Activated CD4-positive, alpha-beta T cell treated with anti-CD3 and anti-CD28 coated beads, Interleukin-2, amount 50 U/mL, for 4 hours (primary cell): ENCODE results near the gene MAGI1.

Source experiments
- DNase-seq, 2 experiments: peaks; one replicate each; pipeline ENCODE4 v3.0.0-alpha.2; 2020

Gene MAGI1

GRCh38 chr3:65604863-65605526, 433.7 kb downstream of the MAGI1 start:
- DNase-seq = no peak

DNA sequence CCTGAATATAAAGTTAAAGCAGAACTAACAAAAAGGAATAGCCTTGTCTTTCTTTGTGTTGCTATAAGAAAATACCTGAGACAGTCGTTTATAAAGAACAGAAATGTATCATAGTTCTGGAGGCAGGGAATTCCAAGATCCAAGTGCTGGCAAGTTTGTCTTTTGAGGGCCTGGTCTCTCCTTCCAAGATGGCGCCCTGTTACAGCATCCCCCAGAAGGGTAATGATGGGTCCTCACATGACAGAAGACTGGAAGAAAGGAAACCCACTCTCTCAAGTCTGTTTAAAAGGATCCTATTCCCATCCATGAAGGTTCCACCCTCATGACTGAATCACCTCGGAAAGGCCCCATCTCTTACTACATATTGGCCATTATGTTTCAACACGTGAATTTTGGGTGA, 435.1 kb downstream of the MAGI1 start:
- DNase-seq = no peak

- no peak for DNase-seq
Measured at GRCh38 chr3:65600888-65601287, 437.8 kb downstream of the MAGI1 start.

GRCh38 chr3:65597952-65598413, 440.7 kb downstream of the MAGI1 start:
- no peak for DNase-seq

DNA sequence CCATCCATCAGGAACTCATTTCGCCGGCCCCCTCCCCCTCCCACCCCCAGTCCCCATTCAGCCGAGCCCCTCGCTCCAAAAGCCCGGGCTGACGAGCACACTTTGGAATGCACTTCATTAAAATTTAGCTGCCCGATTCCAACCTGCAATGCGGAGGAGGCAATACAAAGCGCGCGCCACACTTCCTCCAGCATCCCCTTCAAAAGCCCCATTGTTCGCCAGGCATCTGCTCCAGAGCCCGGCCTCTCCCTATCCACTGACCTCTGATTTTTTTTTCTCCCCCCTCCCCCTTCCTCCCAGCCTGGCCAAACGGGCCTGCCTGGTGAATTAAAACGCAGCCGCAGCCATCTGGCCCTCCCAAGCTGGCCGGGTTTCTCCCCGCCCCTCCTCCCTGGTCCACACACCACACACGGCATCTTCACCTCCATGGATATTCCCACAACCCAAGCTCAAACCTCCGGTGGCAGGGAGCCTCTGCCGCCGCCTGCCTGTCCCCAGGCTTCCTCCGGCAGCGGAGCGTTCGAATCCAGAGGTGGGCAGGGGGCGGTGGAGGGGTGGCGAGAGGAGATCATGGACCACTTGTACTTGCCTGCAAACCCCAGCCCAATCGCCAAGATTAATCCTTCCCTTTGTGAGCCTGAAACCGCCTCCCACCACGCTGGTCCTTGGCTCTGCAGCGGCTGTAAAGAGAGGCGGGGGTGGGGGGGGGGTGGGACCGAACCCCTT, 441.3 kb downstream of the MAGI1 start:
- no peak for DNase-seq

DNA sequence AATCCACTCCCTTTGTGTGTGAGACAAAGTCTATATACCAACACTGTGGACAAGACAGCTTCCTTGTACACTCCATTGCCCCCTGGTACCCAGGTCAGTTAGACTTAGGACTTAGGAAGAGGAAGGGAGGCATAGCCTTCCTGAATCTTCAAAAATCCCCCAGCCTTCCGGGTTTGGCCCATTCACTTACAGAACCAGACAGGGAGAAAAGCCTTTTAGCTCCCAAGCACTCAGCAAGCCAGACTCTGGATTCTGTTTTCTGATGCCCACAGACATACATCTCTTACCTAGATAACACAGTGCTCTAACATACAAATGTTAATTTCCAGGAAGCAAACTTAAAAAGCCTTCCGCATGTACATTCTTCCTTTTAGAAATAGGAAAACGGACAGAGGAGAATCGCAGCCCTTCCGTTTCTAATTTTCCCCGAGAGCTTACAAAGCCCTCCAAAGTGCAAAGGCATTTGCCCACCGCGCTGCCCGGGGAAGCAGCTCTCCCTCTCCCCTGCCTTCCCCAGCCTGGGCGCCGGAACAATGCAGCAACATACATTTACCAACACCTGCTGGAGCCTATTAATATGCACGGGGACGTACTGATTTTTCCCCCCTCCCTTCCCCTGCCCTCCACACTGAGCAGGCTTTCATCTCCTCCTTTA, 442.0 kb downstream of the MAGI1 start:
- no peak for DNase-seq

- DNase-seq = no peak
Measured at GRCh38 chr3:65596029-65596300, 442.8 kb downstream of the MAGI1 start.

DNA sequence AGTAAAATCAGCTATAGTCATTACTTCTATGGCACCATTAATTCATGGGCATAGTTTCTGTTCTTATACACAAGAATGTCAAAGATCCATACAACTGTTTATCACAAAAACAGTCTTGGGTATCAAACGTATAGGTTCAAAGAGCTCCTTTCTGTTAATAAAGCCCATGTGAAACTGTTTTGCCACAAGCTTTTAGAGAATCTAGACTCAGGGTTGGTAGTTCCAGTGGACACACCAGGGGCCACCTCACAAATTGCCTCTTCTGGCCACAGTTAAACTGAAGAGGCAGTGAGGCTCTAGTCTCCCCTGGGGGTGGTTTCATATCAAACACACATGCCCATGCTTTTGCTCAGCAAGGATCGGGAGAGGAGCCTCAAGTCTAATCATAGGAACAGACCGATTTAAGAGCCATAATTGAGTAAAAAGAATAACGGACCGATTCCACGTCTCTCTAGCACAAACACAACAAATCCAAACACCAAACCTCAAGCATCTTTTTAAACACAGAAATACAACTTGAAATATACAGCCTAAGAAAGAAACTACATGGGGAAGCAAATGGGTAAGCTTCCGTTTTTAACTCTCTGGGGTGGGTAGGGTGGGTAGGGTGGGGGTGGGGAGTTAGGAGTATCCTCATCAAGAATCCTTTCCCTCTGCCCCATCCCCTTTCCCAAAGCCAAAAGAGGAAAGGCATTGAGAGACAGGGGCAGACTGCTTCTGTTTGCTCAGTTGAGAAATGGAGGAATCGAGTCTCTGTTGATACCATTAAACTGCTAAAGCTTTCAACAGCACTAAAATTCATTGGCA, 443.3 kb downstream of the MAGI1 start:
- DNase-seq = no peak

DNA sequence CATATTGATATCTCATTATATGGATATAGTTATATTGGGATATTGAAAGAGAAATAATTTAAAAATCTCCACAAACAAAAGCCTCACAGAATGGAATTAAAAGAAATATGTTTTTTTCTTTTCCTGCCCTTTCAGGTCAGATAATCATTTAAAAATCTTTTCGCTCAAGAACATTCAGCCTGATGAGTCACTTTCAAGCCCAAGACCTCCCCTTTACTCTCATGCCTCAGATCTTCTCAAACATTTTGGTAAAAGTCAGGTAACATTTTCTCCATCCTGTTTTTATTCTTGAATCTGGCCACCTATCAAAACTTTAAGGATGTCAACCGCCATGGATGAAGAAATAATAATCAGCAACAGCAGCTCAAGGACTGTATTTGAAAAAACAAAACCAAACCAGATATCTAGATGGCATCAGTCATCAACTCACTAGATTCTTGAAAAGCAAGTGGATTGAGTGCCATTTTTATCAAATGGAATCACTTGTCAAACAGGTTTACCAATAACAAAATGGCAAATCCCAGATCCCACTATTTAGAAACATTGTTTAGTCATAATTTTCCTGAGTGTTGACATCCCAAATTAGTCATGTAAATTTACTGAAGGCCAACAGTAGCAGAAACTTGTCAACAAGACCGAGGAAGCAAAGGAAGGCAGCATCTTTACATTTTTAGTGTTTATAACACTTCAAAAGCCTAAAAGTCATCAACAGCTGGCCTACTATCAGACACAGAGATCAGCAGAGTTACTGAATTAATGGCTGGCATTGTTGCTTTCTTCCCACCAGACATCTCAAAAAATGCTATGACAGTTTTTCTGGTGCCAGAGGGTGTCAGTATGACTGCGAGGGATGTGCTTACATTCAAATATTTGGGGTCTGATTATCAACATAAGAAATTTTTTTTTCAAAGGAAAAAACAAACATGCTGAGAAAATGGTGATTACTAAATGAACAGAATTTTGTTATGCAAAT, 444.7 kb downstream of the MAGI1 start:
- no peak for DNase-seq

GRCh38 chr3:65591313-65591712, 447.4 kb downstream of the MAGI1 start:
- no peak for DNase-seq

DNA sequence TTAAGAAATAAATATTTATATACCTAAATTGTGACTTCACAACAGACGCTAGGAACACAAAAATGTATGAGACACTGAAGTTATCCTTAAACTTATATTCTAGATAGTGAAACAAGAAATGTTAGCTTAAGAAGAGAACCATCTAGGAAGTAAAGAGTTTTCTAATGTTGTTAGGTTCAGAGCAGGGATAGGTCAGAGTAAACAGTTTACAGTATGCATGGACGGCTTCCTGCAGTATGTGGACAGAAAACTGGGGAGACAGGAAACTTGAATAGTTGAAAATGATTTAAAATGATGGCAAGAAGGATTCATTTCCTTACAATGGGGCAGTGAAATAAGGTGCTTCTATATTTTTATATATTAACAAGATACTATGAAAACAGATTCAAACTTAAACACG, 449.8 kb downstream of the MAGI1 start:
- DNase-seq = no peak

DNA sequence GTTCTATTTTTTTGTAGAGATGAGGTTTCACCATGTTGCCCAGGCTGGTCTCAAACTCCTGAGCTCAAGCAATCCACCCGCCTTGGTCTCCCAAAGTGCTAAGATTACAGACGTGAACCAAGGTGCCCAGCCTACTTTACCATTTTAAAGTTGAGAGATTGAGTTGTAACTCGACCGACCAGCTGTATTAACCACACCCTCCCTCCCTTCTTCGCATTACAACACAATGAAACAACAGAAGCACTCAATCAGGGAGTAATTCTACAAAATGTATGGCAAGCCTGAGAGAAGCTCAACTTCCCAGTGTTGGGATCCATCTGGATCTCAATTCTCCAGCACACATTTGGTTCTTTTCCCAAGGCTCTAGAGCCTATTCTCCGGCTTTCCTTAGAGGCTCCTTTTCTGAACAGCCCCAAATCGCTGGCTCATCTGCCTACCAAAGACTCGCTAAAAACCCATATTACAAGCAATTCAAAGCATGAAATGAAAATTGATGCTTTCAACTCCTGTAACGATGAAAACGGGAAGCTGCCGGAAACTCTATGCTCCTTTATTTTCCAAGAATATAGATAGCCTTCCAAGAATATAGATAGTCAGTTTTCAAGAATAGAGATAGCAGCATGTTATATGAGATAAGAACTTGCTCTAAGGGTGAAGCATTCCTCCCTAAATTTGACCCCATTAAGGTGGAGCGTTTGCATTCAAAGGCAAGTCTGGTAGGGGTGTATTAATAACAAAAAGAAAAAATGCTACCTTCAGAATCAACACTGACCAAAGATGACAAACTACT, 450.9 kb downstream of the MAGI1 start:
- DNase-seq = no peak

DNA sequence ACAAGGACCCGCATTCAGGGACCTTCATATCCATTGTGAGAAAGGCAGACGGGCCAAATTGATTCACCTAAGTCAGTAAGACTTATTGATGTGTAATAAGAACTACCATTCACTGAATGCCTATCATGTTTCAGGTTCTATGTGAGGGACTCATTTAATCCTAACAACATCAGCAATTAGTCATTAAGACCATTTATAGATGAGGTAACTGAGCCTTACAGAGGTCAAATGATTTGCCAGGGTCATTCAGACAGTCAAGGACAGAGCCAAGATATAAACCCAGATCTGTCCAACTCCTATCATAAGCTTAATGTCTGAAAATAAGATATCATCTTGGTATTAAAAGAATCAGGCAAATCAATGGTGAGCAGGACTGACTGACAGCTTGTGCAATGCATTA, 453.8 kb downstream of the MAGI1 start:
- no peak for DNase-seq

DNA sequence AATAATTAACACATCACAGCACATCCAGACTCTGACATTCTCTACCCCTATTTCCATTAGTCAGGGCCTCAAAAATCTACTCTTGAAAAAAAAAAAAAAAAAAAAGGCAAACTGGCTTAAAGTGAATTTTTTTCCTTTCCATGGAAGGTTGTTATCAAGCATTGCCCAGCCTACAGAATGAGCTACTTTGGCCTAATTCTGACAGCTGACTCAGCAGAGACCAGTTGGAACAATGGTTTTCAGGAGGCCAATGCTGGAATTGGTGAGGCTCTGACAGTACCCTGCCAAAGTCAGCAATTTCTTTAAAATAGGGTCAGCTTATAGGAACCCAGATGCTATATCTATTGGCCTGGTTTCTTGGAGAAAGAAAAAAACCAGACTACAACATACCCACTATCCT, 454.7 kb downstream of the MAGI1 start:
- no peak for DNase-seq

- DNase-seq = no peak
Measured at GRCh38 chr3:65583188-65583587, 455.5 kb downstream of the MAGI1 start.

DNA sequence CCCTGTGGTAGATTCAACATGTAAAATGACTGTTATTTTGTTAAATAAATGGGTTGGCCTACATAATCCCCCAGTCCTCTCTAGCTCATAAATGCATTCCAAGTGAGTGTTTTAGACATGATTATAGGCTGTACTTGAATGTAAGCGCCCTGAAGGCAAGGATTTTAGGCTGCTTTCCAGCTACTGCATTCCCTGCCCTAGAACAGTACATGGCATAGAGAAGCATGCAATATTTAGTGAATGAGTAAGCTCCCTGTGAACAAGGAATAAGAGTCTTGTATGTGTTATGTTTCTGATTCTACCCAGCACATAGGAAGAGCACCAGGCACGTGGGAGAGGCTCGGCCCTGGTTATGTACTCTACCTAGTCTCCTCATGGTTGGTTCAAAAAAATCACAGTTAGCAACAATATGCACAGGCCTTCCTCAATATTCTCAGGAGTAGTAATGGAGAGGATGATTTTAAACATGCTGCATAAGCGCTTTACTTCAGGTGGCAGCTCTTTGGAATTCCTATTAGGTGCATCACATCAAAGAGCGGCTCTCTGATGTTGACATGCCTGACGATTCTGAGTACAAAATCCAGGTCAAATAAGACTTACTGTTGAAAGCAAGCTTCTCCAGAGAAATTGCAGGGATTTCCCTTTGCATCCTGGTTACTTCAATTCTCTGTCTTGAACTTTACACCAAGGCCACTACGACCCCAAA, 456.6 kb downstream of the MAGI1 start:
- no peak for DNase-seq

DNA sequence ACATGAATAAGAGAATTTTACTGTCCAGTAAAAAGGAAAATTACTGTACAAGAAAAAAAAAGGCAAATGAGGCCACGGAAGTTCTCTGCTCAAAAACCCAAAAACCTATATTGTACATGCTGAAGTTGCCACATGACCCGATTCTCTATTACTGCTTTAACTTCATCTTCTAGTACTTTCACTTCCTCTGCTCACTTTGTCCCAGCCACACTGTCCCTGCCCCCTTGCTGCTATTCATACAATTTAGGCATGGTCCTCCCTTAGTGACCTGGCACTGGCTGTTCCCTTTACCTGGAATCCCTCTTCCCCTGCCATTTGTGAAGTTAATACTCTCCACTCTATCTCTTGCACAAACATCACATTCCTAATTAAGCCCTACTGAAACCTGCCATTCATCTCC, 457.4 kb downstream of the MAGI1 start:
- DNase-seq = no peak

GRCh38 chr3:65578861-65579260, 459.9 kb downstream of the MAGI1 start:
- DNase-seq = no peak

- no peak for DNase-seq
Measured at GRCh38 chr3:65577843-65578430, 460.8 kb downstream of the MAGI1 start.

DNA sequence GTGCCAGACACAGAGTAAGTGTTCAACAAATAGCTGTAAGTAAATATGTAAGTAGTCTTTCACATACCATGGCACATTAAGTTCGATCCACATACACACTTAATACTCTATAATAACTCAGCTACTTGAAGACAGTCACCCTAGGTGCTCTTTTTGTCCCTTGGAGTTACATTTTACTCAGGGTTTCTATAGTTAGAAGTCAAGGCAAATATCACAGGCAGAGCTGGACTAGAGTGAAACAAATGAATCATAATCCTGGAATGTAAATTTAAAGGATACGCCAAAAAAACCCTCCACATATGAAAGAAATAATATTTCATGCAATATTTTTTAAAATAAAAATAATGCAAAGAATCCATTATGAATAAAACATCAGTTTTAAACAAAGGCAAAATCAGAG, 461.8 kb downstream of the MAGI1 start:
- DNase-seq = no peak
